K562 (cell line): Measurements from ENCODE around the gene RNF115. TPM values are rescaled to one million over a fixed set of nuclear protein-coding genes. Genes with fewer than 3 reads are reported as not detected.

Source experiments
- ATAC-seq: fragments of 200-7000 bp; cut with Tn5 transposase; 3 replicates; pipeline ENCODE4 v1.9.1; 2020; ENCODE audit warnings: moderate library complexity
- BruUV-seq: library from RNA; stranded (reverse); fragments of 400-500 nt; replicated peaks from 2 replicates; lab custom pipeline; 2021; lab: Mats Ljungman, UMichigan
- CTCF ChIA-PET: fragments of 300-600 bp; formaldehyde crosslinking; extraction: SDS; loops from one replicate; lab custom pipeline; 2021; ENCODE audit warnings: low intra/inter-chr PET ratio; lab: Yijun Ruan, JAX
- POLR2A ChIA-PET: fragments of 300-600, 350-650 bp; sonication (Branson Sonifier 250); formaldehyde crosslinking; extraction: SDS; loops from one replicate; lab custom pipeline; 2021; ENCODE audit warnings: antibody characterized with exemption, inconsistent platforms; lab: Yijun Ruan, JAX
- DNase-seq, 4 experiments: peaks; one replicate each; pipeline versions ENCODE4 v3.0.0 to v3.0.0-alpha.2; 2011 to 2018; ENCODE audit warnings: low spot score in 3 of 4, mixed read lengths in 3 of 4; ENCODE audit errors: extremely low read depth in 1 of 4
- FAIRE-seq: peaks from 2 replicates; lab custom pipeline; 2011; peaks lifted over from hg19 to GRCh38; lab: Jason Lieb, UNC
- H2AFZ ChIP-seq: 2 replicates; pipeline ENCODE4 v1.6.0; 2011; ENCODE audit warnings: low read depth, low read length, control low read depth, inconsistent platforms
- H3K27ac ChIP-seq: fragments of 200-600 bp; 3 replicates; pipeline ENCODE4 v1.8.0; 2011; ENCODE audit warnings: low read depth, mild to moderate bottlenecking, control low read depth, inconsistent platforms, low read length, moderate library complexity, mixed read lengths; ENCODE audit errors: extremely low read depth
- H3K27me3 ChIP-seq, 2 experiments: fragments of 300-600 bp in 1 of 2; 2 replicates in 1 of 2; 3 replicates in 1 of 2; pipeline versions ENCODE4 v1.6.0 to v1.8.0; 2011; ENCODE audit warnings: inconsistent platforms in 2 of 2, low read length in 2 of 2, mild to moderate bottlenecking in 1 of 2, mixed read lengths in 1 of 2, moderate library complexity in 1 of 2; ENCODE audit not compliant: control insufficient read depth in 2 of 2, insufficient read depth in 2 of 2
- H3K36me3 ChIP-seq: fragments of 300-600 bp; 3 replicates; pipeline ENCODE4 v1.8.0; 2011; ENCODE audit warnings: mild to moderate bottlenecking, low read length, inconsistent platforms; ENCODE audit not compliant: control insufficient read depth, insufficient read depth
- H3K4me1 ChIP-seq, 2 experiments: fragments of 200-600 bp in 1 of 2; replicated peaks in 1 of 2; 2 replicates in 1 of 2; 3 replicates in 1 of 2; pipeline versions ENCODE4 v1.5.1 to v1.8.0; 2011; ENCODE audit warnings: inconsistent platforms in 2 of 2, low read length in 2 of 2, mild to moderate bottlenecking in 1 of 2, mixed read lengths in 1 of 2, moderate library complexity in 1 of 2; ENCODE audit not compliant: control insufficient read depth in 2 of 2, insufficient read depth in 2 of 2
- H3K4me2 ChIP-seq: 2 replicates; pipeline ENCODE4 v1.6.1; 2011; ENCODE audit warnings: low read length, control low read depth, inconsistent platforms, mixed read lengths; ENCODE audit not compliant: insufficient read depth
- H3K4me3 ChIP-seq: fragments of 200-600 bp; sonication (generic), shearing (Covaris generic); 2 replicates; pipeline ENCODE4 v1.5.1; 2016; ENCODE audit warnings: control low read depth, inconsistent platforms
- H3K79me2 ChIP-seq: fragments of 200-600 bp; 3 replicates; pipeline ENCODE4 v1.8.0; 2011; ENCODE audit warnings: low read length, inconsistent platforms; ENCODE audit not compliant: control insufficient read depth, insufficient read depth
- H3K9ac ChIP-seq, 2 experiments: 2 replicates each; pipeline versions ENCODE4 v1.6.0 to v1.6.1; 2011; ENCODE audit warnings: low read depth in 2 of 2, low read length in 2 of 2, control low read depth in 1 of 2, inconsistent platforms in 1 of 2, mild to moderate bottlenecking in 1 of 2, mixed read lengths in 1 of 2; ENCODE audit not compliant: insufficient read depth in 1 of 2
- H3K9me1 ChIP-seq: one replicate; pipeline ENCODE4 v1.6.0; 2011; ENCODE audit warnings: inconsistent platforms, mild to moderate bottlenecking, low read length, moderate library complexity; ENCODE audit not compliant: control insufficient read depth, insufficient read depth
- H3K9me3 ChIP-seq: replicated peaks from 2 replicates; pipeline ENCODE4 v1.5.1; 2011; ENCODE audit warnings: low read depth, low read length, inconsistent platforms; ENCODE audit not compliant: control insufficient read depth, insufficient read depth
- H4K20me1 ChIP-seq: replicated peaks from 2 replicates; pipeline ENCODE4 v1.6.1; 2011; ENCODE audit warnings: low read length, inconsistent platforms, mixed read lengths; ENCODE audit not compliant: control insufficient read depth, insufficient read depth
- ARID2 ChIP-seq: fragments of 450-650 bp; IDR thresholded peaks from 2 replicates; pipeline ENCODE4 v1.6.1; 2017; ENCODE audit warnings: antibody characterized with exemption, mild to moderate bottlenecking
- CXXC5 ChIP-seq: fragments of 250-450 bp; sonication (Bioruptor Pico); IDR thresholded peaks from 2 replicates; pipeline ENCODE4 v1.8.0; 2022; ENCODE audit warnings: inconsistent platforms, mild to moderate bottlenecking, moderate library complexity
- E2F5 ChIP-seq: sonication (generic); formaldehyde crosslinking; IDR thresholded peaks from 2 replicates; pipeline ENCODE4 v1.8.0; 2022; ENCODE audit warnings: mild to moderate bottlenecking, missing genetic modification reagents
- MCM3 ChIP-seq: fragments of 450-650 bp; IDR thresholded peaks from 2 replicates; pipeline ENCODE4 v1.6.1; 2016
- MEF2A ChIP-seq: IDR thresholded peaks from 2 replicates; pipeline ENCODE4 v1.6.1; 2011; ENCODE audit warnings: low read depth, mild to moderate bottlenecking, low read length, moderate library complexity; ENCODE audit not compliant: control insufficient read depth
- ZNF589 ChIP-seq: fragments of 200-800 bp; sonication (Bioruptor generic); IDR thresholded peaks from 2 replicates; pipeline ENCODE4 v1.6.1; 2016; ENCODE audit warnings: low read depth, missing genetic modification characterization, missing compliant biosample characterization
- WGBS: fragments of 100-300 bp; shearing (Covaris generic); methylation state at CpG from one replicate; pipeline ENCODE4 v1.1.6; 2016; ENCODE audit warnings: low coverage, mixed read lengths; ENCODE audit not compliant: insufficient coverage; ENCODE audit errors: missing lambda C conversion rate; 5-methylcytosine and 5-hydroxymethylcytosine counted together
- in situ Hi-C: fragments of 300-500 bp; cut with MboI; formaldehyde crosslinking; loops from 4 replicates; pipeline ENCODE4 v1.15.0; 2018; ENCODE audit warnings: inconsistent platforms, mixed read lengths
- intact Hi-C: fragments of 100-400 bp; cut with micrococcal nuclease; formaldehyde crosslinking; loops from 2 replicates; pipeline ENCODE4 v1.14.2; 2022
- polyA plus RNA-seq, 8 experiments: library from polyadenylated mRNA; depleted of rRNA in 4 of 8; stranded (reverse) in 5 of 8; unstranded in 3 of 8; fragments of >200 nt; fragmentation: Nextera tagmentation in 2 of 8; fragmentation: Illumina TruSeq in 1 of 8; extraction: Ambion mirVana in 2 of 8; extraction: Trizol in 1 of 8; gene quantifications; 2 replicates each; pipeline versions ENCODE4 v1.2.1 to v1.2.3, GENCODE V29; 2011 to 2014; ENCODE audit warnings: inconsistent platforms in 1 of 8, missing spikeins in 1 of 8
- total RNA-seq, 7 experiments: library from RNA; depleted of rRNA in 6 of 7; stranded (reverse); fragments of >200 nt in 6 of 7; fragmentation: Illumina TruSeq in 2 of 7; extraction: Trizol in 2 of 7; gene quantifications; 2 replicates each; pipeline versions ENCODE4 v1.2.1 to v1.2.3, GENCODE V29; 2011 to 2021; ENCODE audit warnings: low replicate concordance in 1 of 7

Gene RNF115
- total and polyA plus RNA-seq, 9 of the 15 experiments (the other 6 are each of a cell fraction or from before 2014, with no cell fraction given) = 1.9 to 14.3 (median 9.5) TPM

GRCh38 chr1:145758575-145758974 is 65.3 kb downstream of the RNF115 start:
- 94% methylated on average over 1 of the region's 1 CpG for WGBS
- Histone ChIP-seq H3K9me1 (no peaks in the 10 kb centered on the region), H3K4me3 (no peak overlapping the region), H3K9ac (no peak overlapping the region), H3K4me1 (no peaks in the 10 kb centered on the region), H3K27ac (no peak overlapping the region), H3K9me3 (peaks cover 6% of the 10 kb centered on the region; the same call in 1 of the 2 replicates), H2AFZ (no peak overlapping the region), H4K20me1 (no peaks in the 10 kb centered on the region), H3K4me2 (no peak overlapping the region), H3K36me3 (peaks cover 9% of the 10 kb centered on the region; the same call in 2 of the 3 replicates)
- no peak for FAIRE-seq
- no TSS peak for BruUV-seq
- in situ Hi-C loops (no loop called here), intact Hi-C loops (no loop called here)
- ATAC-seq = no peak
- ChIA-PET CTCF (no interaction called here), POLR2A (interaction anchor here (0.6 to 1.4 kb wide), 6 partner anchors 9 to 91 kb away, joined by 3 to 5 read pairs (median 4); no protein-coding TSS in a partner anchor)
- no peak for TF ChIP-seq E2F5
- TF ChIP-seq MEF2A = no peak
- TF ChIP-seq ZNF589 (CRISPR knock-in tag) = no peak
- no peak for TF ChIP-seq MCM3
- no peak for TF ChIP-seq CXXC5
- no peak for TF ChIP-seq ARID2
- TF ChIP-seq, all 486 proteins: peak for 0
- no peaks in the 10 kb centered on the region for H3K27me3 ChIP-seq
- DNase-seq = no peak
- no peaks in the 10 kb centered on the region for H3K79me2 ChIP-seq
